22Rv1 (cell line): ENCODE data around the gene TGFBR2.

Source experiments
- H3K27ac ChIP-seq: fragments of 450-650 bp; 2 replicates; pipeline ENCODE4 v1.5.1; 2017
- CTCF ChIP-seq: fragments of 450-650 bp; IDR thresholded peaks from 2 replicates; pipeline ENCODE4 v1.5.1; 2017; ENCODE audit warnings: mild to moderate bottlenecking
- ZFX ChIP-seq: fragments of 450-650 bp; IDR thresholded peaks from 2 replicates; pipeline ENCODE4 v1.6.1; 2017; ENCODE audit warnings: antibody characterized with exemption, borderline replicate concordance

Gene TGFBR2

GRCh38 chr3:30614943-30615342, 8.5 kb downstream of the TGFBR2 start:
- H3K27ac ChIP-seq: no peak overlapping the region
- TF ChIP-seq ZFX (no peak), CTCF (no peak)

- no peak overlapping the region for H3K27ac ChIP-seq
- TF ChIP-seq ZFX (no peak), CTCF (no peak)
Measured at GRCh38 chr3:30615615-30616346, 9.4 kb downstream of the TGFBR2 start.

- H3K27ac ChIP-seq: no peak overlapping the region
Measured at GRCh38 chr3:30616347-30617027, 10.1 kb downstream of the TGFBR2 start.

GRCh38 chr3:30617069-30617468, 10.7 kb downstream of the TGFBR2 start:
- TF ChIP-seq CTCF (no peak), ZFX (no peak)
- H3K27ac ChIP-seq: no peak overlapping the region

More at GRCh38 chr3:30616347-30617027, 10.1 kb downstream of the TGFBR2 start:
- TF ChIP-seq ZFX (no peak), CTCF (no peak)

- no peak overlapping the region for H3K27ac ChIP-seq
- TF ChIP-seq CTCF: no peak
- TF ChIP-seq ZFX: no peak
Measured at GRCh38 chr3:30617653-30618052, 11.3 kb downstream of the TGFBR2 start.

GRCh38 chr3:30618526-30618925, 12.1 kb downstream of the TGFBR2 start:
- H3K27ac ChIP-seq: no peak overlapping the region
- TF ChIP-seq CTCF: no peak
- no peak for TF ChIP-seq ZFX

- TF ChIP-seq ZFX (no peak), CTCF (no peak)
- no peak overlapping the region for H3K27ac ChIP-seq
Measured at GRCh38 chr3:30619318-30619717, 12.9 kb downstream of the TGFBR2 start.
